ENCODE measurements around the gene CDC45.

The CDC45 gene

GRCh38 chr22:19464975-19465374 is 14.7 kb upstream of the CDC45 start (continued):
- TF ChIP-seq ZNF513 (tag by site-specific recombination; IDR thresholded peaks at IDR 0.05) = no peak

GRCh38 chr22:19466126-19466716 is 13.5 kb upstream of the CDC45 start:
- POLR2A ChIA-PET = interaction anchor here (1.6 kb wide), 1 partner anchor 13 kb away, joined by 6 read pairs; the partner anchor contains the start of gene CDC45
- Histone ChIP-seq H3K27ac (ENCODE audit: extremely low read depth, low read depth, low read length) (no peak overlapping the region), H3K4me1 (ENCODE audit: control insufficient read depth, insufficient read depth, low read length) (no peaks in the 10 kb centered on the region), H3K36me3 (ENCODE audit: control insufficient read depth in 2 of 2, insufficient read depth in 1 of 2, low read length in 2 of 2) (peaks cover 10 to 97% of the 10 kb centered on the region in 2 experiments; a peak in 2 of 3 replicates), H3K4me3 (ENCODE audit: low read depth, low read length) (no peak overlapping the region), H3K9me3 (ENCODE audit: control insufficient read depth, insufficient read depth, low read depth, low read length) (no peaks in the 10 kb centered on the region)
- no peak for TF ChIP-seq ZNF704 (tag by site-specific recombination; IDR thresholded peaks at IDR 0.05)
- no peak for TF ChIP-seq ZBTB44 (tag by site-specific recombination; IDR thresholded peaks at IDR 0.05)
- no peak for TF ChIP-seq ZNF174 (tag by site-specific recombination; IDR thresholded peaks at IDR 0.05)
- TF ChIP-seq CTCF (tag by site-specific recombination; IDR thresholded peaks at IDR 0.05) = no peak
- no peak for TF ChIP-seq ZNF302 (tag by site-specific recombination; IDR thresholded peaks at IDR 0.05; ENCODE audit: low read depth)
- TF ChIP-seq MYNN (tag by site-specific recombination; IDR thresholded peaks at IDR 0.05; ENCODE audit: borderline replicate concordance) = no peak
- no peak for TF ChIP-seq ZNF677 (tag by site-specific recombination; IDR thresholded peaks at IDR 0.05)
- no peak for TF ChIP-seq BCL11B (tag by site-specific recombination; IDR thresholded peaks at IDR 0.05; ENCODE audit: low read depth)
- no peak for TF ChIP-seq HIC1 (tag by site-specific recombination; IDR thresholded peaks at IDR 0.05)
- TF ChIP-seq ZNF560 (tag by site-specific recombination; IDR thresholded peaks at IDR 0.05; ENCODE audit: borderline replicate concordance) = no peak
- TF ChIP-seq GFI1B (tag by site-specific recombination; IDR thresholded peaks at IDR 0.05) = no peak
- no peak for TF ChIP-seq HOXD13 (CRISPR knock-in tag; IDR thresholded peaks at IDR 0.05; ENCODE audit: borderline replicate concordance)
- no peak for TF ChIP-seq ZNF600 (tag by site-specific recombination; IDR thresholded peaks at IDR 0.05)
- TF ChIP-seq ZNF280D (tag by site-specific recombination; IDR thresholded peaks at IDR 0.05) = no peak
- TF ChIP-seq ZBTB26 (tag by site-specific recombination; optimal IDR thresholded peaks at IDR 0.05) = no peak
- no peak for TF ChIP-seq YY1 (tag by site-specific recombination; IDR thresholded peaks at IDR 0.05)
- no peak for TF ChIP-seq ZNF830 (tag by site-specific recombination; IDR thresholded peaks at IDR 0.05; ENCODE audit: low read depth)
- TF ChIP-seq ZNF169 (tag by site-specific recombination; IDR thresholded peaks at IDR 0.05) = no peak
- no peak for TF ChIP-seq INSM2 (tag by site-specific recombination; IDR thresholded peaks at IDR 0.05)
- CTCF ChIA-PET = interaction anchor here (1.1 to 5.8 kb wide), 3 partner anchors 8 to 164 kb away, joined by 3 to 27 read pairs (median 5); no protein-coding TSS in a partner anchor

All from HEK293 (cell line).